DOHH2 (cell line): ENCODE data around the gene SEMA4C.

Experiments
- H3F3A ChIP-seq: fragments of 200-600 bp; sonication (generic), shearing (Covaris generic); 2 replicates; pipeline ENCODE4 v1.6.0; 2016; ENCODE audit warnings: antibody characterized with exemption, mild to moderate bottlenecking; ENCODE audit not compliant: control insufficient read depth, insufficient read depth
- H3K27ac ChIP-seq: fragments of 200-600 bp; sonication (generic); 2 replicates; pipeline ENCODE4 v1.5.1; 2014; ENCODE audit warnings: low read depth, mild to moderate bottlenecking, low read length, moderate library complexity
- H3K27me3 ChIP-seq: fragments of 200-600 bp; sonication (generic); 2 replicates; pipeline ENCODE4 v1.6.1; 2014; ENCODE audit warnings: mild to moderate bottlenecking, low read length, mixed read lengths; ENCODE audit not compliant: control insufficient read depth
- H3K36me3 ChIP-seq: fragments of 200-600 bp; sonication (generic); 2 replicates; pipeline ENCODE4 v1.6.1; 2014; ENCODE audit warnings: mild to moderate bottlenecking, low read length, moderate library complexity, mixed read lengths; ENCODE audit not compliant: control insufficient read depth
- H3K4me1 ChIP-seq: fragments of 200-600 bp; sonication (generic); 2 replicates; pipeline ENCODE4 v1.6.1; 2014; ENCODE audit warnings: mild to moderate bottlenecking, low read length, mixed read lengths; ENCODE audit not compliant: control insufficient read depth
- H3K4me2 ChIP-seq: fragments of 200-600 bp; sonication (generic); 2 replicates; pipeline ENCODE4 v1.6.0; 2014; ENCODE audit warnings: mild to moderate bottlenecking, low read length, moderate library complexity
- H3K4me3 ChIP-seq: fragments of 200-600 bp; sonication (generic); 2 replicates; pipeline ENCODE4 v1.5.1; 2014; ENCODE audit warnings: mild to moderate bottlenecking, low read length, mixed read lengths
- H3K79me2 ChIP-seq: fragments of 200-600 bp; sonication (generic); 2 replicates; pipeline ENCODE4 v1.6.1; 2014; ENCODE audit warnings: mild to moderate bottlenecking, low read length, mixed read lengths; ENCODE audit not compliant: control insufficient read depth
- H3K9me2 ChIP-seq: fragments of 200-600 bp; sonication (generic); replicated peaks from 2 replicates; pipeline ENCODE4 v1.6.1; 2014; ENCODE audit warnings: mild to moderate bottlenecking, low read length, mixed read lengths; ENCODE audit not compliant: control insufficient read depth
- H3K9me3 ChIP-seq: fragments of 200-600 bp; sonication (generic); 2 replicates; pipeline ENCODE4 v1.6.1; 2014; ENCODE audit warnings: antibody characterized with exemption, low read length, mixed read lengths; ENCODE audit not compliant: control insufficient read depth, insufficient read depth
- H4K20me1 ChIP-seq: fragments of 200-600 bp; sonication (generic); 2 replicates; pipeline ENCODE4 v1.6.0; 2014; ENCODE audit warnings: low read depth, mild to moderate bottlenecking, antibody characterized with exemption, low read length, moderate library complexity; ENCODE audit not compliant: control insufficient read depth, insufficient read depth
- CTCF ChIP-seq: fragments of 200-600 bp; sonication (generic); IDR thresholded peaks from one replicate; pipeline ENCODE4 v1.5.1; 2014; ENCODE audit warnings: antibody characterized with exemption, mild to moderate bottlenecking, low read depth, low read length; ENCODE audit not compliant: poor library complexity, severe bottlenecking
- EZH2phosphoT487 ChIP-seq: fragments of 200-600 bp; sonication (generic); IDR thresholded peaks from 2 replicates; pipeline ENCODE4 v1.6.1; 2017; ENCODE audit warnings: borderline replicate concordance, mild to moderate bottlenecking, antibody characterized with exemption, low read length, moderate library complexity, mixed read lengths

Gene SEMA4C

GRCh38 chr2:96828436-96828835 is 41.4 kb downstream of the SEMA4C start:
- no peak overlapping the region for H3K4me3 ChIP-seq
- H3K9me3 ChIP-seq, result no peaks in the 10 kb centered on the region
- no peak for TF ChIP-seq EZH2phosphoT487
- TF ChIP-seq CTCF, result no peak
- H3K4me2 ChIP-seq, result no peak overlapping the region
- peaks cover 17% of the 10 kb centered on the region for H3K79me2 ChIP-seq
- H4K20me1 ChIP-seq, result no peaks in the 10 kb centered on the region
- H3K27ac ChIP-seq, result no peak overlapping the region
- peaks cover under 1% of the 10 kb centered on the region for H3F3A ChIP-seq
- H3K27me3 ChIP-seq, result no peaks in the 10 kb centered on the region
- no peaks in the 10 kb centered on the region for H3K9me2 ChIP-seq
- peaks cover 17% of the 10 kb centered on the region for H3K4me1 ChIP-seq
- peaks cover 73% of the 10 kb centered on the region for H3K36me3 ChIP-seq

- H3K27ac ChIP-seq, result no peak overlapping the region
- no peak overlapping the region for H3K4me2 ChIP-seq
- 0 out of 2 replicates have a peak, but pooled peaks cover 2% of the 10 kb centered on the region for H4K20me1 ChIP-seq
- H3K9me2 ChIP-seq, result no peaks in the 10 kb centered on the region
- peaks cover 31% of the 10 kb centered on the region for H3K79me2 ChIP-seq
- H3K4me1 ChIP-seq, result no peaks in the 10 kb centered on the region
- peaks cover 69% of the 10 kb centered on the region for H3K36me3 ChIP-seq
- TF ChIP-seq EZH2phosphoT487, result no peak
- no peak for TF ChIP-seq CTCF
- no peaks in the 10 kb centered on the region for H3K27me3 ChIP-seq
- no peak overlapping the region for H3K4me3 ChIP-seq
- H3F3A ChIP-seq, result no peaks in the 10 kb centered on the region
- H3K9me3 ChIP-seq, result no peaks in the 10 kb centered on the region
Observed at GRCh38 chr2:96826546-96827278, 43.2 kb downstream of the SEMA4C start.

GRCh38 chr2:96825057-96825456 is 44.8 kb downstream of the SEMA4C start:
- H4K20me1 ChIP-seq, result peaks cover 10% of the 10 kb centered on the region; the same call in 1 of the 2 replicates
- H3F3A ChIP-seq, result no peaks in the 10 kb centered on the region
- no peak for TF ChIP-seq EZH2phosphoT487
- TF ChIP-seq CTCF, result no peak
- peaks cover 68% of the 10 kb centered on the region for H3K36me3 ChIP-seq
- H3K4me2 ChIP-seq, result no peak overlapping the region
- H3K27ac ChIP-seq, result no peak overlapping the region
- peaks cover 48% of the 10 kb centered on the region for H3K79me2 ChIP-seq
- no peak overlapping the region for H3K4me3 ChIP-seq
- peaks cover 12% of the 10 kb centered on the region for H3K4me1 ChIP-seq
- no peaks in the 10 kb centered on the region for H3K9me3 ChIP-seq
- no peaks in the 10 kb centered on the region for H3K27me3 ChIP-seq
- no peaks in the 10 kb centered on the region for H3K9me2 ChIP-seq
